Sciatic nerve (tissue), 2 donors: Measurements from ENCODE around the gene ERBB4. TPM values are rescaled to one million over a fixed set of nuclear protein-coding genes. Genes with fewer than 3 reads are reported as not detected.

Experiments used
- ATAC-seq: fragments of 200-7000 bp; cut with Tn5 transposase; one replicate; pipeline ENCODE4 v1.9.1; 2020; ENCODE audit warnings: mild to moderate bottlenecking, moderate library complexity
- DNase-seq: peaks from one replicate; pipeline ENCODE4 v3.0.0-alpha.2; 2020; ENCODE audit warnings: low spot score
- intact Hi-C: fragments of 100-400 bp; cut with DNase I; formaldehyde crosslinking; loops from one replicate; pipeline ENCODE4 v1.14.2; 2022
- total RNA-seq: library from RNA; stranded (reverse); fragmentation: NEBNext Ultra II Directional; extraction: Animal tissue kit (Norgen Biotek cat#: 25700); gene quantifications from one replicate; pipeline ENCODE4 v1.2.1, GENCODE V29; 2021
- donor health status: DM: no; HTN: no; CAD: no.
- donor health status: DM: no; HTN: no; CAD: no.

Gene ERBB4
- total RNA-seq, 1 donor from 2014 or later = 19.7 TPM

DNA sequence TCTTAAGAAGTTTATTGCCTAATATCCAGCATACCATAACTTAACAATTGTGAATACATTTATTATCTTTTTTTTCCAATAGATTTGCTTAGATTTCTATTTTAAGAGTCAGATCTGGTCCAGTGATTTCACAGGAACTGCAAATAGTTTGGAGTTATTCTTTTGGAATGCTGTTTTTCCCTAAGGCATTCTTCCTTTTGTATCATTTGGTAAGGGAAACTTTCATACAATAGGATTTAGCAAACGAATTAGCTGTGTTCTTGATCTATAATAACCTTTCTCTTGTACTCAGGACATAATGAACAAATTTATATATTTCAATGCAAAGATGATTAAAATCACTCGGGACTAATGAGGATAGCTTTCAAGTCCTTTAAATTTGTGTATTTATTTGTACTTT lies 201.6 kb downstream of the ERBB4 start:
- ATAC-seq = no peak
- intact Hi-C loops = no loop called here
- DNase-seq = no peak

DNA sequence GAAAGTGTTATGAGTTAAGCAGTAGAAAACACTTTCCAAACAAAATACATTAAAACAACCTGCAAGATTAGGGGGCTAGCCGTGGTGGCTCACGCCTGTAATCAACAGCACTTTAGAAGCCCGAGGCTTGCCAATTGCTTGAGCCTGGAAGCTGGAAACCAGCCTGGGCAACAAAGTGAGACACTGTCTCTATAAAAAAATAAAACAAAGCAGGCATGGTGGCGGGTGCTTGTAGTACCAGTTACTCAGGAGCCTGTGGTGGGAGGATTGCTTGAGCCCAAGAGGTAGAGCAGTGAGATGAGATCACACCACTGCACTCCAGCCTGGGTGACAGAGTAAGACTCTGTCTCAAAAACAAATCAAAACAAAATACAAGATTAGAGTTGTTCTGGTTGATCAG lies 208.3 kb downstream of the ERBB4 start:
- no peak for DNase-seq
- ATAC-seq = no peak
- intact Hi-C loops = no loop called here

DNA sequence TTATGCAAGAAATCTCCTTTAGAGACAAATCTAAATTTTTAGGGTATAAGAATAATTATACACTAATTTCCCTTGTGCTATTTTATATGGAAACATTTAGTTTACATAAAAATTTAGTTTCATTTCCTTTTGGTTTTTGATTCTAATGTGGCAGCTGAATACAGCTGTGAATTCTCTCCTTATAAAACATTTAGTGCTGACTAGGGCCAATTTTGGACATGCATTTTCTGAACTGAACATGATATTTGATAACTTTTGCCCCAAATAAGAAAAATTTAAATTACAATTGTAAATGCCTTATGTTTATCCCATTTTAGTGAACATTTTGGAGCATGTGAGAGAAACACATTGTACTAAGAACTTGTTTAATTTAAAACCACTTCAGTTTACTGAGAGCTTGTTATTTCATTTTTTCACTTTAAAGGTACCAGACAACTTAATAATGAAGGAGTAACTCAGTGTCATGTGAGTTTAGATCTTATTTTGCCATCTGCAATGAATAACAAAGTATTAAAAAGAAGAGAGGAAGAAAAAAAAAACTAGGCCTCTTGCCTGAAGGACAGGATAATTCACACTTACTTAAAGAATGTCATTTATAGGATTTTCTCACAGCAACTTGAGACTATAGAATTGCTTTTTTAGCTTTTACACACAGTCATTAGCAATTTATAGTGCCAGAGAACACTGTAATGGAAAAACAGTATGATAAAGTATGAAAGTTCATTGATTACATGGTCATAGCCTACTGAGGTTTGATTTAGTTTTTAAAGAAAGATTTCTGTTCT lies 209.7 kb downstream of the ERBB4 start:
- no peak for ATAC-seq
- intact Hi-C loops = no loop called here
- DNase-seq = no peak

DNA sequence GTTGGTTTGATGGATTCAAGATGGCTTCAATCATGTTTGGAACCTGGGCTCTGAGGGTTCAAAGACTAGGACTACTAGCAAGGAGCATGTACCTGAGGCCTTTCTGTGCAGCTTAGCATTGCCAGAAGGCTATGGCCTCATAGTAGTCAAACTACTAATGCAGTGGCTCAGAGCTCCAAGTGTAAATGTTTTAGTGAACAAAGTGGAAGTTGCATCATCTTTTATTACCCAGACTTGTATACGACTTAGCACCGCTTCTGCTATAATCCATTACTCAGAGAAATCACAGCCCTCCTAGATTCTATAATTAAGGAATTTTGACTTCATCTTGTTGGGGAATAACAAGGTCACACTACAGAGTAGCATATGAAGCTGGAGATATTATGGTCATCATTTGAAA lies 210.5 kb downstream of the ERBB4 start:
- intact Hi-C loops = no loop called here

DNA sequence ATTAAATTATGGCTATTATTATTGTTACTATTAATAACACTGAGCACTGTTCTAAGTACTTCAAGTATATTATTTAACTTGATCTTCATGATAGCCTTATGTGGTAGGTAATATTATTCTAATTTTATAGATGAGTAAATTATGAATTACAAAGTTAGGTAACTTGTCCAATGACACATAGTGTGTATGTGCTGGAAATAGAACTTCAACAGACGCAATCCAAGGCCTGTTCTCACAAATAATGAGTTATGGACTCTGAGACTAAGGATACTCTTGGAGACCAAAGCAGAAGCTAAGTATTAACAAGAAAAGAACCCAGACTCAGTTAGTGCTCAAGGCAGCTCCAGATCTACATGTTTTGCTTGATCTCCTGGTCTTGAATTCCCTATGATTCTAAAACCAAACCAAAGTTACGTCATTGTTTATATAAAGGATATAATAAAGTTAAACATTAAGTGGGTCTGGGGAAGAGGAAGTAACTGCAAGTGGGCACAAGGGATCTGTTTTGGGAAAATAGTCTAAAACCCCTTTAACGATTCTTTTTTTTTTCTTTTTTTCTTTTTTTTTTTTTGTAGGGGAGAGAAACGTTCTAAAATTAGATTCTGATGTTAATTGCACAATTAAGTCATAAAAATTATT lies 211.3 kb downstream of the ERBB4 start:
- intact Hi-C loops = no loop called here
- ATAC-seq = no peak
- DNase-seq = no peak

More for the DNA sequence above, 210.5 kb downstream of the ERBB4 start:
- ATAC-seq (no peak), DNase-seq (no peak)

DNA sequence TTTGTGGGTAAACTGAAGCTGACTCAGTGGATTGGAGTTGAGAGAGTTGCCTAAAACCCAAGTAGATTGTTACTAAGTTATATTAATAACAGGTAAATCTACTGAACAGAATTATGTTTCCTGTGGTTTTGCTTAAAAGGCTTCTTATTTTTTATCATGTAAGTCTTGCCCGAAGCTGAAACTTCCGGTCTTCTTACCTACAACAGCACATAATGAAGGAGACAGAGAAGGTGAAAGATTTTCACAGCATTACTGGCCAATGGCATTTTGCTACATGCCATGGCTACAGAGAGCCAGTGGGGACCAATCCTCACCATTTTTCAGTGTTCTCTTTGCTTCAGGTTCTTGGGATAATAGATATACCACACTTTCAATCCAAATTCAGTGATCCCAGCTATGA lies 220.0 kb downstream of the ERBB4 start:
- ATAC-seq (no peak), DNase-seq (no peak)
- intact Hi-C loops = no loop called here

DNA sequence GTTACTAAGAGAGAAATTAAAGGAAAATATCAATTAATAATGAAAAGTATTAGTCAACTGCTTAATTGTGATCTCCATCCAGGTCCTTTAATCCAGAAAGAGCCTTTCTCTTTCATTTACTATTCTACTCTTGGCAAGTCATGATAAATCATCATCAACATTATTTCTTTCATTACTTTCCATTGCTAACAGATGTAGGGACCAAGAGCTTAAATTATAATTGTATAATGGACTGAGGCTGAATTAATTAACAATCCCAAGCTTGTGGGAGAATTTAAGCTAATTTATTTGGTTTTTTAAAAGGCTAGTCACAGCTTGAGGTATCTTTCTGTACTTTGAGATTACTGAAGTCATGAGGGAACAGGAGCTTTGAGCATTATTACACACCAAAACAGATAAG lies 223.9 kb downstream of the ERBB4 start:
- intact Hi-C loops = no loop called here
- no peak for ATAC-seq
- no peak for DNase-seq

DNA sequence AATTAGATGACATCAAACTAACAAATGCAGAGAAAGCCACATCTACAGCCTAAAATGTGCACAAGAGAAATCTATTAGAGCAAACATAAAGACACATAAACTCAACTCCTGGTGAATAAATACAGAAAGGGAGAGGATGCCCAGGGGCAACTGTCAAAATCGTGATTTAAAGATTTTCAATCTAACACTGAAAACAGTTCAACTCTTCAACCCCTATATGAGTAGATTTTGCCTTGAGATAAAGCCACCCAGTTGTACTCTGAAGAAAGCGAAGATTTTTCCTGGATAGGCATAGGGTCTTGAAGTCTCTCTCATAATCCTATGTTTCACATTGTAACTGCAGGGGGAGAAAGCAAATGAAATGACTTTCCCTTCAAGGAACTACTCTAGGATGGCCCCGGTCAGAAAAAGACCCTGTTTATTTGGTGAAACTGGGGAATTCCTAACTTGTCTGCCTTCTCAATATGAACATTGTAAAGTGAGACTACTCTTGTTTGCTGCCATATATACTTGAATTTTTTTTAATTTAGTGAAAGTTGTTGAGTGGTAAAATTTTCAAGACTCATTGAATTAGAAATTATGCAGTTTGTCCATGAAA lies 226.7 kb downstream of the ERBB4 start:
- intact Hi-C loops = no loop called here
- DNase-seq = no peak
- no peak for ATAC-seq

DNA sequence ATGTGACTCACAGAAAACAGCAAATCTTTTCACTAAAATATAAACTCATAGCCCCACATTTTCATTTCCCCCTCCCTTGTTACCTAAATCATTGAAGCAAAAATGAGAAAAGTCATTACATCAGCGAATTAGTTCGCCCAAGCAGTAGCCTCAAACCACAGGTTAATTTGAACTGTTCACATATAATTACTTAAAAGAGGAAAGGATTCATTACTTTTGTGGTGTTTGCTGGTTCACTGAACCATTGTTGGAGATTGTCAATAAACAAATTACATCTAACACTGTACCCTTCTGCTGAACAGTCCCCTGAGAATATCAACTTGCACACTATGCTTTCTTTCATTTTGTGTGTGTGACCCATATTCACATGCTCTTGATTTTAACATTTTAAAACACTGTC lies 238.7 kb downstream of the ERBB4 start:
- ATAC-seq (no peak), DNase-seq (no peak)
- intact Hi-C loops = no loop called here

DNA sequence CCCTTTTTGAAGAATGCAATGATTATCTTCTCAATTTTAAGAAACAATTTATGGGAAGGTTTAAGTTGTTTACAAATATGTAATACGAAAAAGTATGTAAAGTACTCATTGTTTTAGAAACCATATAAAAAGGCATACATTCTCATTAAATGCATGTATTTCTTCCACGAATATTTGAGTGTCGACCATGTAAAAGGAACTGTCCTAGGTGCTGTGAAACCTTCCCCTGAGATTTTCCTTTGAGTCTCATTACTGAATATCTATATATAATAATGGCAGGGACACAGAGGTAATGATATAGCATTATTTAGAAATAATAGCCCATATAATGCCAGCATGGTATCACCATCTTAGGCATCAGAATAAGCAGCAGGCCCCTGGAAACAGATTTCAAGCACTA lies 239.3 kb downstream of the ERBB4 start:
- ATAC-seq (no peak), DNase-seq (no peak)
- intact Hi-C loops = no loop called here

DNA sequence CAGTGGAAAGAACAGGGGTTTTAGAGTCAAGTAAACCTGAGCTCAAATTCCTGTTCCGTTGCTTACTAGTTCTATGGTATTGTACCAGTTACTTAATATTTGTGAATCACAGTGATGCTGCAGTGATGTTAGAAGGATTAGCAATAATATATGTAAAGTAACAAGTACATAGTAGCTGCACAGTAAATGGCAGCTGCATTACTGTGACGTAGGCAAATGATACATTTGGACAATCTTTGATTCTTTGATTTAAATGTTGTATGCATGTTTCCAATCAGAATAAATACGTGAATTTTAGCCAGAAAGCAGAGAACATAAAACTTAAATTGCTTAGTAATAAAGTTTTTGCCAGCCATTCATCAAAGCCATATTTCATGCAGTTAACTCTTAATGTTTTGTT lies 243.0 kb downstream of the ERBB4 start:
- DNase-seq (no peak), ATAC-seq (no peak)
- intact Hi-C loops = no loop called here

DNA sequence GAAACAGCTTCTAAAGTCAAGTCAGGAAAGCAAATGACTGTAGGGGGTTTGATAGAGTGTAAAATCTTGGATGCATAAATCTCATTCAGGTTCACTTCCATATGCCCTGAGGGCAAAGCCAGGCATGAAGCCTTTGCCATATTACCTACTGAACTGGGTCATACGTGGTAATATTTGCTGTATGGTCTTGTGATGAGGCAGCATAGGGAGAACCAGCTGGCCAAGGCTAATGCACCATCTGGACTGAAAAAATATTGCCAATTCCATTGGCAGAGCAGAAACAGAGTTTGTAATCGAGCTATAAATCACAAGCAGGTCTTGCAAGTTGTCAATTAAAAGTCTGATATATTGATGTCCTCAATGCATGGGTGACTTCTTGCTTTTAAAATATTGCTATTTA lies 243.8 kb downstream of the ERBB4 start:
- intact Hi-C loops = no loop called here
- ATAC-seq = no peak
- DNase-seq = no peak

DNA sequence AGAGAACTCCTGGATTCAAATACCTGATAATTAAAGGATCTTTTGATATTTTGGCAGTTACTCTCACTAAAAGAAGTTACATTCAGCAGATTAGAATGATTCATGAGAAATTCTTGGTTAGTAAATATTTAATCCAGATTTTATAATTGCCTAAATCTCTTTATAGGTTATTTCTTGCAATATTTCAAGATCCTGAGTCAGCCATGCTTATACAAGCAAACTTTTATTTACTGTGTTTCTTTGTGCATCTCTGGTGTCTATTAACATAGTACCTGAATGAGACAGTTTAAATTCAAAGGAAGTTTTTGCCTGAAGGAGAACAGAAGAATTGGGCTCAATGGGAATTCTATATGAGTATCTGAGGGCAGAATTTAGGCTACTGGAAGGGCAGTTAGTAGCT lies 249.3 kb downstream of the ERBB4 start:
- ATAC-seq (no peak), DNase-seq (no peak)
- intact Hi-C loops = no loop called here

DNA sequence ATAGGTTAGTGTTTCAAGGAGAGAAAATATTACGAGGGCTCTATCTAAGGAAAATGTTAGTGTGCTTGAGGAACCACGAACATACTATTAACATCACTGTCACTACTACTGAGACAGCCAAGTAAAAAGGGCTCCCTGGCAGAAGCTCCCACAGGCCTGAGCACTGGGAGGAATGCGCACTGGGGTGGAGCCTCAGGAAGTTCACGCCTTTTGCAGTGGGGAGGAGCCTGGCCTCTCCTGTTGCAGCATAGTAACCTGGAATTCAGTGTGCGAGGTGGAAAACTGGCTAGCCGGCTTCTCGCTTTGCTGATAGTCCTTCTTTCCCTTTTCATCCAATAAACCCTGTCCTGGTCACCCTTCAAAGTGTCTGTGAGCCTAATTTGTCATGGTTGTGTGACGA lies 250.3 kb downstream of the ERBB4 start:
- ATAC-seq (no peak), DNase-seq (no peak)
- intact Hi-C loops = no loop called here

DNA sequence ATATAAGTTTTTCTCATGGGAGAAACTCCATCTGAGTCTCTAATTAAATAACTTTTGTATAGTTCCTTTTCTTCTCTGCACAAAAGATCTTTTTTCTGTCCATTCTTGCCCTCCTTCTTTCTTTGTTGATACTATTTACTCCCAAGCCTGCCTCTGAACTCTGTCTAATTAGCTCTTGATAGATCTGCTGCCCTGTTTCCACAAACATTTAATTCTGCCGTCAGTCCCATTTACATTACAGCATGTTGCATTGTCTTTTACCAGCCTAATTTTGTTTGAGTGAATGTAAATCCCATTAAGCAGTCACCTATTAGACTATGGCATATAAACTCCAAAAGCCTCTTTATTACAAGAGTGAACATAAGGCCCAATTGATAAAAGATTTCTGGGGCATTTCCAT lies 254.4 kb downstream of the ERBB4 start:
- no peak for DNase-seq
- intact Hi-C loops = loop anchor here (5.0 kb wide), 1 partner anchor 1368 kb away; no protein-coding TSS in a partner anchor
- ATAC-seq = no peak

DNA sequence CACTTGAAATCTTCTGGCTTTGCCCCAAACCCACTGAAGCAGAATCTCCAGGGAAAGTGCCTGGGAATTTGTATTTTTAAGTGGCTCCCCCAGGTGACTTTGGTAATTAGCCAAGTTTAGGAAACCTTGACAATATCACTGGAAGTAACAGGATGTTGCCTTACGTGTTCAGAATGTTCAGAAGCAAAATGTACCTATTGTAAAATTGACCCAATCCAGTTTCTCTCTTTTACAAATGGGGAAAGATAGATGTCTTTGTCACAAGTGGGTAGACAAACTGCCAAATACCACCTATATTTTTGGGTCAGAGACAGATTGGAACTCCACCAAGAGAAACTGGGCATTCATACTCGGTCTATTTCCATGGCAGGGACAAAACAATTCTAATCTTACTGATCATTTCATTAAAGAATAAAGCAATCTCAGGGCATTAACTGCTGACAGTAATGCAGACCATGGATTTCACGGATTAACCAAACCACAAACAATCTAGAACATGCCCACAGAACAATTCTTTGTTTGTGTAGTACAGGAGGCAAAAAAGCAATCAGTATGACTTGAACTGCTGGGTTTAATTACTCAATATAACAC lies 255.8 kb downstream of the ERBB4 start:
- ATAC-seq = no peak
- intact Hi-C loops = loop anchor here (5.0 kb wide), 1 partner anchor 1370 kb away; no protein-coding TSS in a partner anchor
- DNase-seq = no peak

DNA sequence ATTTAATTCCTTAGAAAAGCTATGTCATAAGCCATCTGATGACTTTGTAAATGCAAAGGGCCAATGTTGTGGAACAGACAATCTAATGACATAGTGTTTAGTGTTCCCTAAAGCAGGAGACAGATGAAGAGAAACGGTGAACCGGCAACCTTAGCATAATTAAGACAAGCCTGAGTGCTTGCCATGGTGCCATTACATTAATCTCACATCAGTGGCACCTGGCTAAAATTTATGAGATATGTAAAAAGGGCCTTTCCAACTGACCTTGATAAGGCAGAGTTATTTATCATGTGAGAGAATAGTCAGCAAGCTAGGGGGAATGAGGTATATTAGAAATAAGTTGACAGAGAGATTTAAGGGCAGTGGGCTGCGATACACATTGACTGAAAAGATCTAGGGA lies 261.8 kb downstream of the ERBB4 start:
- no peak for ATAC-seq
- intact Hi-C loops = no loop called here
- no peak for DNase-seq

DNA sequence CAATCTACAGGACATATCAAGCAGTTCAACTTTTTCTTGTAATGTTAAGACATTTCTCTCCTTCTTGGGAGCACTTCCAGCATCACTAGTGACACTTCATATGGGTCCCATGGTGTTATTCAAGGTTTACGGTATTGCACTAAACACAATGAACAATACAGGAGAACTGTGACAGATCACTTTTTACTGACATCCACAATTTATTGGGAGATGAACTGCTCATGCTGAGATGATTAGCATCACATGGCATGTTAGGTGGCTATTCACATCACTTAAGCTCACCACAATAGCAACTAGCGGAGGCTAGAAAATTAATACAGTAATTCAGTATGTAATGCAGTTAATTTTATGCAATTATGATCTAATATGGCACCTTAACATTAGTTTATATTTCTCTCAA lies 264.4 kb downstream of the ERBB4 start:
- intact Hi-C loops = no loop called here
- ATAC-seq = no peak
- no peak for DNase-seq

DNA sequence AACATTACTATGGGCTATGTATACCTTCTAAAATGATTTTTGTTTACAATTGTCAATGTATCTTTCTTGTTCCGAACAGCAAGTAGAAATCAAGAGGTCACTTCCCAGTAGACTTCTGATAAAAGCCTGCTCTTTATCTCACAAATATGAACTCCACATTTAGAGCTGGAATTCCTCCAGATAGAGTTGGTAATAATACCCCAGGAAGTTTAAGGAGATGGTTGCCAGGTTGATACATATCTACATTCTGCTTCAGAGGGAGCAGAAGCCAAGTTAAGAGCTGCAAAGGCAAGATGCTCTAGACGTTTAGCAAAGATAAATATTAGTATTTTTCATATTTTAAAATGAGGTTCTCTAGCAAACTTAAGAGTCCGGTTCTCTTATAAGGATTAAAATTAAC lies 267.0 kb downstream of the ERBB4 start:
- DNase-seq (no peak), ATAC-seq (no peak)
- intact Hi-C loops = no loop called here

DNA sequence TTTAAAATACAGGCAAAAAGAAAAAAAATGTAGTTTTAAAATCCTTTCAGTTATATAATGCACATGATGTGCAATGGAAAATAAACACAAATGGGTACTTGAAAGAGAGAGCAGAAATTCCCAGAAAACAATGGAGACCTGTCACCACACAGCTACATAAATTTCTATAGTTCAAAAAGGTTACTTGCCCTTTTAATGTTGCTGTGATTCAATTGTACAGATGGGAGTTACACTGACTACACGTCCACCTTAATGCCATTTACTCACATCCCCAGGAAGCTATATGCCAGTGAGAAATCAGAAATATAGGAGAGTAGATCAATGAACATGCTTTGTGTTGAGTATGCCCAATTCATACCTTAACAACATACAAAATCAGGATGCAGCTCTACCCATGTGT lies 269.6 kb downstream of the ERBB4 start:
- DNase-seq (no peak), ATAC-seq (no peak)
- intact Hi-C loops = no loop called here
